K562 (cell line): Measurements from ENCODE around the gene SNRNP70. TPM values are rescaled to one million over a fixed set of nuclear protein-coding genes. Genes with fewer than 3 reads are reported as not detected.

Source experiments
- CREB1 ChIP-seq, 2 experiments: sonication (generic) in 1 of 2; formaldehyde crosslinking in 1 of 2; IDR thresholded peaks; 2 replicates each; pipeline versions ENCODE4 v1.6.1 to v1.8.0; 2012 to 2022; ENCODE audit warnings: inconsistent platforms in 1 of 2, mild to moderate bottlenecking in 1 of 2, missing genetic modification reagents in 1 of 2, moderate library complexity in 1 of 2
- DACH1 ChIP-seq: fragments of 450-650 bp; IDR thresholded peaks from 2 replicates; pipeline ENCODE4 v1.6.1; 2018; ENCODE audit not compliant: partially characterized antibody
- EGR1 ChIP-seq: fragments of 450-650 bp; conservative IDR thresholded peaks from 2 replicates; pipeline ENCODE4 v1.6.1; 2017; ENCODE audit warnings: mild to moderate bottlenecking
- FOSL1 ChIP-seq: fragments of 200-800 bp; sonication (Bioruptor generic); conservative IDR thresholded peaks from 2 replicates; pipeline ENCODE4 v1.6.1; 2016; ENCODE audit warnings: missing genetic modification characterization, missing compliant biosample characterization
- FOXK2 ChIP-seq, 2 experiments: fragments of 450-650 bp; IDR thresholded peaks in 1 of 2; conservative IDR thresholded peaks in 1 of 2; 2 replicates each; pipeline ENCODE4 v1.6.1; 2016; ENCODE audit warnings: low read depth in 2 of 2, mild to moderate bottlenecking in 1 of 2
- GTF2E2 ChIP-seq: fragments of 200-800 bp; sonication (Bioruptor generic); IDR thresholded peaks from 2 replicates; pipeline ENCODE4 v1.6.1; 2016; ENCODE audit warnings: missing genetic modification characterization, missing compliant biosample characterization
- HNRNPL ChIP-seq: fragments of 200-400 bp; formaldehyde crosslinking; IDR thresholded peaks from 2 replicates; pipeline ENCODE4 v1.6.1; 2017; ENCODE audit warnings: low read depth, mild to moderate bottlenecking, low read length
- MAFG ChIP-seq: fragments of 450-650 bp; conservative IDR thresholded peaks from 2 replicates; pipeline ENCODE4 v1.6.1; 2016; ENCODE audit warnings: missing genetic modification characterization, missing compliant biosample characterization
- PURB ChIP-seq: sonication (generic); formaldehyde crosslinking; IDR thresholded peaks from 2 replicates; pipeline ENCODE4 v1.9.0; 2021; ENCODE audit warnings: low read depth, mild to moderate bottlenecking, missing genetic modification reagents
- RBM15 ChIP-seq: fragments of 200-400 bp; formaldehyde crosslinking; IDR thresholded peaks from 2 replicates; pipeline ENCODE4 v1.6.1; 2018; ENCODE audit warnings: mild to moderate bottlenecking, low read length, moderate library complexity; ENCODE audit not compliant: insufficient read depth
- SRSF7 ChIP-seq: fragments of 200-400 bp; formaldehyde crosslinking; optimal IDR thresholded peaks from 2 replicates; pipeline ENCODE3; 2017; ENCODE audit warnings: mild to moderate bottlenecking, low read depth, low read length
- YBX1 ChIP-seq: fragments of 450-650 bp; IDR thresholded peaks from 2 replicates; pipeline ENCODE4 v1.7.1; 2016; ENCODE audit warnings: mild to moderate bottlenecking
- ZNF695 ChIP-seq: fragments of 450-650 bp; formaldehyde crosslinking; IDR thresholded peaks from 2 replicates; pipeline ENCODE4 v1.4.0; 2020; ENCODE audit warnings: mild to moderate bottlenecking, moderate library complexity
- ZNF79 ChIP-seq: fragments of 250-450 bp; sonication (Bioruptor Pico); IDR thresholded peaks from 2 replicates; pipeline ENCODE4 v1.4.0; 2020; ENCODE audit warnings: low read depth, mild to moderate bottlenecking, moderate library complexity
- polyA plus RNA-seq, 8 experiments: library from polyadenylated mRNA; depleted of rRNA in 4 of 8; stranded (reverse) in 5 of 8; unstranded in 3 of 8; fragments of >200 nt; fragmentation: Nextera tagmentation in 2 of 8; fragmentation: Illumina TruSeq in 1 of 8; extraction: Ambion mirVana in 2 of 8; extraction: Trizol in 1 of 8; gene quantifications; 2 replicates each; pipeline versions ENCODE4 v1.2.1 to v1.2.3, GENCODE V29; 2011 to 2014; ENCODE audit warnings: inconsistent platforms in 1 of 8, missing spikeins in 1 of 8
- total RNA-seq, 7 experiments: library from RNA; depleted of rRNA in 6 of 7; stranded (reverse); fragments of >200 nt in 6 of 7; fragmentation: Illumina TruSeq in 2 of 7; extraction: Trizol in 2 of 7; gene quantifications; 2 replicates each; pipeline versions ENCODE4 v1.2.1 to v1.2.3, GENCODE V29; 2011 to 2021; ENCODE audit warnings: low replicate concordance in 1 of 7
- TF ChIP-seq, protein P1 (sequence below): IDR thresholded peaks from 3 replicates; pipeline ENCODE4 v1.6.1; 2011; ENCODE audit warnings: borderline replicate concordance, mild to moderate bottlenecking, moderate library complexity; ENCODE audit not compliant: insufficient read length; ENCODE audit errors: extremely low read depth
- TF ChIP-seq, protein P2 (sequence below): fragments of 250-450 bp; sonication (Bioruptor Pico); IDR thresholded peaks from 2 replicates; pipeline ENCODE4 v1.5.0; 2021
- TF ChIP-seq, protein P3 (sequence below): fragments of 200-400 bp; formaldehyde crosslinking; IDR thresholded peaks from 2 replicates; pipeline ENCODE4 v1.6.1; 2017; ENCODE audit warnings: mild to moderate bottlenecking, low read depth, low read length, moderate library complexity
- TF ChIP-seq, protein P4 (sequence below): fragments of 250-450 bp; sonication (Bioruptor Pico); IDR thresholded peaks from 2 replicates; pipeline ENCODE4 v1.8.0; 2022; ENCODE audit warnings: moderate library complexity, mild to moderate bottlenecking, inconsistent platforms

The SNRNP70 gene
- total and polyA plus RNA-seq, 9 of the 15 experiments (the other 6 are each of a cell fraction or from before 2014, with no cell fraction given) = 2.8 to 496 (median 136) TPM

DNA sequence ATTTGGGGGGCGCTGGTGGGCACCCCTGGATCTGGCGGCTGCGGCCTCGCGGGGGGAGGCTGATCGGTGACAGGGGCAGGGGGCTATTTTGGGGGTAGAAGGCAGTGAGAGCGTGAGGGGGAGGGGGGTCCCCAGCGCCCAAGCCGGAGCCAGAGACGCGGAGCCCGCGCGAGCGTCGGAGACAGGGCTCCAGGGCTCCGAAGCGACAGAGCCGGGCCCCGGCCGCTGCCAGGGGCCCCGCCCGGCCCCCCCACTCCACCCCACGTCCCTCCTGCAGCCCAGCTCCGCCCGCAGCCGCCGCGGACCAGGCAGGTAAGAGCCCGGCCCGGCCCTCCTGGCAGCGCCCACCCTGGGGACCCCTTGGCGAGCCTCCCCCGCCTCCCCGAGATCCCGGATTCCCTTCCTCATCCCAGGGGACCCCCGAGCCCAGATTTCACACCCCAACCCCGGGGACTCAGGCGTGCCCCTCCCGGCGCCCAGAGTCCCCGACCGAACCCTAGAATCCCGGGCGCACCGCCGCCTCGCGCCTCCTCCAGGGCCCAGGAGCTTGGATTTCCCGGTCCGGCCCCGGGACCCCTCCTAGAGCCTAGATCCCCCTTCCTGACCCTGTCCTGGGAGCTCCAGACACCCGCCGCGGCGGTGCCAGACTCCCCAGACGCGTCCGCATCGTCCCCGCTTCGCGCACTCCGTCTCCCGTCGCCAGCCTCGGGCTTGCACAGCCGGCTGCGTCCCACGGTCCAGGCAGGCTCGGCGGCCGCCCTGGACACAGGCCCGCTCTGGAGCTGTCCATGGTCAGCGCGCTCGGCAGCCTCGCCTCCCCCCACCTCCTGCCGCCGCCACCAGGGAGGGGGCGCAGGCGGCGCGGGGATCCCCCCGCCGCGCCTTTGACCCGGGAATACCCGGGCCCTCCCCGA, 34.4 kb downstream of the SNRNP70 start, which contains the start of gene PPFIA3 (continued):
- TF ChIP-seq FOXK2 (conservative IDR thresholded peaks at IDR 0.05 in 1 of 2, IDR thresholded peaks at IDR 0.05 in 1 of 2; ENCODE audit: low read depth in 2 of 2) (no peak), EGR1 (no peak), RBM15 (no peak), DACH1 (no peak), PURB (no peak), MAFG (no peak), HNRNPL (no peak), ZNF695 (no peak), ZNF79 (no peak), YBX1 (no peak), CREB1 (IDR thresholded peaks at IDR 0.05) (no peak), CREB1 (CRISPR knock-in tag; IDR thresholded peaks at IDR 0.05) (peak; percentile 37; the same call in 1 of the 2 replicates), GTF2E2 (tag) (no peak), FOSL1 (0 out of 2 replicates have a peak, but pooled peaks have one; percentile 8), SRSF7 (no peak)
- TF ChIP-seq, protein P1, sequence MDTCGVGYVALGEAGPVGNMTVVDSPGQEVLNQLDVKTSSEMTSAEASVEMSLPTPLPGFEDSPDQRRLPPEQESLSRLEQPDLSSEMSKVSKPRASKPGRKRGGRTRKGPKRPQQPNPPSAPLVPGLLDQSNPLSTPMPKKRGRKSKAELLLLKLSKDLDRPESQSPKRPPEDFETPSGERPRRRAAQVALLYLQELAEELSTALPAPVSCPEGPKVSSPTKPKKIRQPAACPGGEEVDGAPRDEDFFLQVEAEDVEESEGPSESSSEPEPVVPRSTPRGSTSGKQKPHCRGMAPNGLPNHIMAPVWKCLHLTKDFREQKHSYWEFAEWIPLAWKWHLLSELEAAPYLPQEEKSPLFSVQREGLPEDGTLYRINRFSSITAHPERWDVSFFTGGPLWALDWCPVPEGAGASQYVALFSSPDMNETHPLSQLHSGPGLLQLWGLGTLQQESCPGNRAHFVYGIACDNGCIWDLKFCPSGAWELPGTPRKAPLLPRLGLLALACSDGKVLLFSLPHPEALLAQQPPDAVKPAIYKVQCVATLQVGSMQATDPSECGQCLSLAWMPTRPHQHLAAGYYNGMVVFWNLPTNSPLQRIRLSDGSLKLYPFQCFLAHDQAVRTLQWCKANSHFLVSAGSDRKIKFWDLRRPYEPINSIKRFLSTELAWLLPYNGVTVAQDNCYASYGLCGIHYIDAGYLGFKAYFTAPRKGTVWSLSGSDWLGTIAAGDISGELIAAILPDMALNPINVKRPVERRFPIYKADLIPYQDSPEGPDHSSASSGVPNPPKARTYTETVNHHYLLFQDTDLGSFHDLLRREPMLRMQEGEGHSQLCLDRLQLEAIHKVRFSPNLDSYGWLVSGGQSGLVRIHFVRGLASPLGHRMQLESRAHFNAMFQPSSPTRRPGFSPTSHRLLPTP = no peak
- TF ChIP-seq, protein P2, sequence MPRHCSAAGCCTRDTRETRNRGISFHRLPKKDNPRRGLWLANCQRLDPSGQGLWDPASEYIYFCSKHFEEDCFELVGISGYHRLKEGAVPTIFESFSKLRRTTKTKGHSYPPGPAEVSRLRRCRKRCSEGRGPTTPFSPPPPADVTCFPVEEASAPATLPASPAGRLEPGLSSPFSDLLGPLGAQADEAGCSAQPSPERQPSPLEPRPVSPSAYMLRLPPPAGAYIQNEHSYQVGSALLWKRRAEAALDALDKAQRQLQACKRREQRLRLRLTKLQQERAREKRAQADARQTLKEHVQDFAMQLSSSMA (CRISPR knock-in tag) = no peak
- TF ChIP-seq, protein P3, sequence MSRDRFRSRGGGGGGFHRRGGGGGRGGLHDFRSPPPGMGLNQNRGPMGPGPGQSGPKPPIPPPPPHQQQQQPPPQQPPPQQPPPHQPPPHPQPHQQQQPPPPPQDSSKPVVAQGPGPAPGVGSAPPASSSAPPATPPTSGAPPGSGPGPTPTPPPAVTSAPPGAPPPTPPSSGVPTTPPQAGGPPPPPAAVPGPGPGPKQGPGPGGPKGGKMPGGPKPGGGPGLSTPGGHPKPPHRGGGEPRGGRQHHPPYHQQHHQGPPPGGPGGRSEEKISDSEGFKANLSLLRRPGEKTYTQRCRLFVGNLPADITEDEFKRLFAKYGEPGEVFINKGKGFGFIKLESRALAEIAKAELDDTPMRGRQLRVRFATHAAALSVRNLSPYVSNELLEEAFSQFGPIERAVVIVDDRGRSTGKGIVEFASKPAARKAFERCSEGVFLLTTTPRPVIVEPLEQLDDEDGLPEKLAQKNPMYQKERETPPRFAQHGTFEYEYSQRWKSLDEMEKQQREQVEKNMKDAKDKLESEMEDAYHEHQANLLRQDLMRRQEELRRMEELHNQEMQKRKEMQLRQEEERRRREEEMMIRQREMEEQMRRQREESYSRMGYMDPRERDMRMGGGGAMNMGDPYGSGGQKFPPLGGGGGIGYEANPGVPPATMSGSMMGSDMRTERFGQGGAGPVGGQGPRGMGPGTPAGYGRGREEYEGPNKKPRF = no peak
- TF ChIP-seq, protein P4, sequence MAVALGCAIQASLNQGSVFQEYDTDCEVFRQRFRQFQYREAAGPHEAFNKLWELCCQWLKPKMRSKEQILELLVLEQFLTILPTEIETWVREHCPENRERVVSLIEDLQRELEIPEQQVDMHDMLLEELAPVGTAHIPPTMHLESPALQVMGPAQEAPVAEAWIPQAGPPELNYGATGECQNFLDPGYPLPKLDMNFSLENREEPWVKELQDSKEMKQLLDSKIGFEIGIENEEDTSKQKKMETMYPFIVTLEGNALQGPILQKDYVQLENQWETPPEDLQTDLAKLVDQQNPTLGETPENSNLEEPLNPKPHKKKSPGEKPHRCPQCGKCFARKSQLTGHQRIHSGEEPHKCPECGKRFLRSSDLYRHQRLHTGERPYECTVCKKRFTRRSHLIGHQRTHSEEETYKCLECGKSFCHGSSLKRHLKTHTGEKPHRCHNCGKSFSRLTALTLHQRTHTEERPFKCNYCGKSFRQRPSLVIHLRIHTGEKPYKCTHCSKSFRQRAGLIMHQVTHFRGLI (CRISPR knock-in tag) = no peak
